Stomach (tissue), 4 donors: Measurements from ENCODE around the gene MZB1.

Experiments used
- CTCF ChIP-seq, 7 experiments: fragments of 450-650 bp in 4 of 7; fragments of 200-600 bp in 3 of 7; sonication (generic) in 3 of 7; IDR thresholded peaks; one replicate each; pipeline ENCODE4 v1.5.1; 2016 to 2019; ENCODE audit warnings: antibody characterized with exemption in 7 of 7, control low read depth in 2 of 7, mild to moderate bottlenecking in 1 of 7
- EP300 ChIP-seq: sonication (generic); formaldehyde crosslinking; IDR thresholded peaks from one replicate; pipeline ENCODE4 v1.6.1; 2017; ENCODE audit warnings: antibody characterized with exemption
- POLR2A ChIP-seq, 4 donors: fragments of 450-650 bp; IDR thresholded peaks; one replicate each; pipeline ENCODE4 v1.6.1; 2016; ENCODE audit warnings: antibody characterized with exemption in 4 of 4, control low read depth in 2 of 4, mild to moderate bottlenecking in 1 of 4, moderate library complexity in 1 of 4
- POLR2AphosphoS5 ChIP-seq, 3 donors: sonication (generic); formaldehyde crosslinking; IDR thresholded peaks; one replicate each; pipeline ENCODE4 v1.6.1; 2016; ENCODE audit warnings: antibody characterized with exemption in 3 of 3

DNA sequence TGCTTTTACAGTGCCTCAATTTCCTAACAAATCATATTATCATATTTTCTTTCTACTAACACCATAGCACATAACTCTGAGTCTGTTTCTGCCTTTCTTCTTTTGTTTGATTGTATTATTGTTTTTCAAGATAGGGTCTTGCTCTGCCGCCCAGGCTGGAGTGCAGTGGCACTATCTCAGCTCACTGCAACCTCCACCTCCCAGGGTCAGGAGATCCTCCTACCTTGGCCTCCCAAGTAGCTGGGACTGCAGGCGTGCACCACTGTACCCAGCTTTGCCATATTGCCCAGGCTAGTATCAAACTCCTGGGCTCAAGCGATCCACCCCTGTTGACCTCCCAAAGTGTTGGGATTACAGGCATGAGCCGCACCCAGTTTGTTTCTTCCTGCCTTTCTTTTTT lies 29.3 kb downstream of the MZB1 start:
- no peak for TF ChIP-seq CTCF (IDR thresholded peaks at IDR 0.05)
- no peak for TF ChIP-seq POLR2A (IDR thresholded peaks at IDR 0.05)
- TF ChIP-seq POLR2AphosphoS5 (IDR thresholded peaks at IDR 0.05): no peak
- no peak for TF ChIP-seq EP300
